ENCODE results near the gene COL4A4. TPM values are rescaled to one million over a fixed set of nuclear protein-coding genes. Genes with fewer than 3 reads are reported as not detected.

Gene COL4A4
- total RNA-seq, 2 experiments from 2014 or later: not detected

- DNase-seq: no peak
- no peaks in the 10 kb centered on the region for H3K9me3 Mint-ChIP-seq
- H3K27ac Mint-ChIP-seq: no peak overlapping the region
- CTCF ChIA-PET: no interaction called here
- intact Hi-C loops (cut with micrococcal nuclease): no loop called here
- no peak overlapping the region for H3K4me3 Mint-ChIP-seq
- H3K36me3 Mint-ChIP-seq: peaks cover 4% of the 10 kb centered on the region
- H3K4me1 Mint-ChIP-seq (ENCODE audit: low read depth): no peaks in the 10 kb centered on the region
- POLR2A ChIA-PET: no interaction called here
- no peaks in the 10 kb centered on the region for H3K27me3 Mint-ChIP-seq
These were observed 198.6 kb downstream of the COL4A4 start for GRCh38 chr2:226965376-226965775.

DNA sequence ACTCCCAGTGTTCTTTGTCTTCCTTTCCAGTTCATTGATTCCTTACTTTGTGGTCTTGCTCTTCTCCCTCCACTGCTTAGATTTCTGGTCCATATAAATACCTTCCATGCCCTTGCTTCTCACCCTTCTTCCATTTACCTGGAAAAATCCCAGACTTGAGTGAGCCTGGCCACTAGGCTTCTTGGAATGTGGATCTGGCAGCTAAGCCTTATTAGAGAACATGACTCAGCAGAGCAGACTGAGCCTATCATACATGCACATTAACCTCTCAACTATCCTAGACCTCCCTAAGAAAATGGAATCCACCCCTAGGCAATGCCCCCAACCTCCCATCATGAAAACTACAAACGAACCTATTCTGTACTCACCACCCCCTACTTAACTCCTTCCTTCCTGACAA is 200.5 kb downstream of the COL4A4 start:
- Mint-ChIP-seq H3K9me3 (peaks cover 3% of the 10 kb centered on the region), H3K36me3 (peaks cover 5% of the 10 kb centered on the region), H3K4me1 (ENCODE audit: low read depth) (no peaks in the 10 kb centered on the region), H3K27me3 (no peaks in the 10 kb centered on the region), H3K4me3 (no peak overlapping the region), H3K27ac (no peak overlapping the region)
- intact Hi-C loops (cut with micrococcal nuclease): no loop called here
- CTCF ChIA-PET: no interaction called here
- DNase-seq: no peak
- POLR2A ChIA-PET: no interaction called here

GRCh38 chr2:226962176-226962773 is 201.7 kb downstream of the COL4A4 start:
- POLR2A ChIA-PET: no interaction called here

DNA sequence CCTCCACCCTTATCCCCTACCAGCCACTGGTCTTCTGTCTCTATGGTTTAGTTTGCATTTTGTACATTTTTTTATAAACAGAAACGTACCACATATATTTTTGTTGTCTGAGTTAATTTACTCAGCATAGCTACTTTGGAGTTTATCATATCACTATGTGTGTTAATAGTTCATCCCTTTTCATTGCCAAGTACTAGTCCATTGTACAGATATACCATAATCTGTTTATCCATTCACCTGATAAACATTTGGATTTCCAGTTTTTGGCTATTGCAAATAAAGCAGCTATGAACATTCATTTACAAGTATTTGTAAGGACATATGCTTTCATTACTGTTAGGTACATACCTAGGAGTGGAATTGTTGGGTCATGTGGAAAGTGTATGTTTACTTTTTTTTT is 204.6 kb downstream of the COL4A4 start:
- intact Hi-C loops (cut with micrococcal nuclease): no loop called here
- no peaks in the 10 kb centered on the region for H3K27me3 Mint-ChIP-seq
- ChIA-PET POLR2A (no interaction called here), CTCF (no interaction called here)
- no peak overlapping the region for H3K27ac Mint-ChIP-seq
- H3K4me1 Mint-ChIP-seq (ENCODE audit: low read depth): no peaks in the 10 kb centered on the region
- H3K36me3 Mint-ChIP-seq: peaks cover 30% of the 10 kb centered on the region
- peaks cover 11% of the 10 kb centered on the region for H3K9me3 Mint-ChIP-seq
- DNase-seq: no peak
- no peak overlapping the region for H3K4me3 Mint-ChIP-seq

More at GRCh38 chr2:226962176-226962773, 201.7 kb downstream of the COL4A4 start:
- no peaks in the 10 kb centered on the region for H3K27me3 Mint-ChIP-seq
- peaks cover 12% of the 10 kb centered on the region for H3K36me3 Mint-ChIP-seq
- H3K4me1 Mint-ChIP-seq (ENCODE audit: low read depth): no peaks in the 10 kb centered on the region
- no peak overlapping the region for H3K4me3 Mint-ChIP-seq
- H3K27ac Mint-ChIP-seq: no peak overlapping the region
- intact Hi-C loops (cut with micrococcal nuclease): no loop called here
- H3K9me3 Mint-ChIP-seq: peaks cover 11% of the 10 kb centered on the region
- DNase-seq: no peak
- CTCF ChIA-PET: no interaction called here

DNA sequence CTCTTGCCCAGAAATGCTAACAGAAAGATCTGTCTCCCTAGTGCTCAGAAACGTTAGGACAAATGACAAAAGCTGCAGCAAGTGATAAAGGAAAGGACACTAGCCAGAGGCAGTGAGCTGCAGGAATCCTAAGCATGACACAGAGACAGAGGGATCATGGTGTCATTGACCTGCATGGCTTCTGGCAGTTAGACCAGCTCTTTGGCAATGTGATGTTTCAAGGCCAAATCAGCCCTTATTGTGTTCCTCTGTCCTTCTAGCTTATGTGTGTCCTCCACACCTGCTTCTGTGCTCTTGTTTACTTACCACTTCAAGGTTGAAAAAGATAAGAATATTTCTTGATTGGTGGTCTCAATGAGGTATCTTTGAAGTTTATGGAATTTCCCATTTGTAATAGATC is 207.3 kb downstream of the COL4A4 start:
- CTCF ChIA-PET: no interaction called here
- H3K27ac Mint-ChIP-seq: no peak overlapping the region

DNA sequence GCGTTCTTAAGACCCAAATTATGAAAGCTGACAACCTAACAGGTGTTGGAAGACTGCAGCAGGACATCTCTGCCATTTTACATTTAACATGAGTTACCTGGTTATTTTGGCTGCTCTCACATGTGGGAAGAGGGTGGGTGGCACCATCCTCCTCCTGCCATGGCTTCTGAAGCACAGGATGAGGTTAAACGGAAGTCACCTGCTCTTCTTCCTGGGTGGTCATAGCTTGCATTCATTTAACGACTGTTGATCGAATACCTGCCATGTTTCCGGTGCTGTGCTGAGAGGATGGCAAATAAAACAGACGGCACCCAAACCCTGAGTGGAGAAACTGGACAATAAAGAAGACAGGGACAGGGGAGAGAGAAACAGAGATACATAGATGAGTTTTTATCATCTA is 210.2 kb downstream of the COL4A4 start:
- no peak for DNase-seq
- Mint-ChIP-seq H3K27me3 (no peaks in the 10 kb centered on the region), H3K4me1 (ENCODE audit: low read depth) (peaks cover 6% of the 10 kb centered on the region), H3K4me3 (no peak overlapping the region), H3K27ac (no peak overlapping the region), H3K36me3 (peaks cover 35% of the 10 kb centered on the region), H3K9me3 (peaks cover 9% of the 10 kb centered on the region)
- POLR2A ChIA-PET: no interaction called here
- intact Hi-C loops (cut with micrococcal nuclease): no loop called here
- CTCF ChIA-PET: no interaction called here

More for the DNA sequence above, 207.3 kb downstream of the COL4A4 start:
- POLR2A ChIA-PET: no interaction called here
- peaks cover 31% of the 10 kb centered on the region for H3K36me3 Mint-ChIP-seq
- H3K4me3 Mint-ChIP-seq: no peak overlapping the region
- no peaks in the 10 kb centered on the region for H3K27me3 Mint-ChIP-seq
- H3K4me1 Mint-ChIP-seq (ENCODE audit: low read depth): peaks cover 6% of the 10 kb centered on the region
- DNase-seq: no peak
- peaks cover 11% of the 10 kb centered on the region for H3K9me3 Mint-ChIP-seq
- intact Hi-C loops (cut with micrococcal nuclease): no loop called here

- no peak for DNase-seq
- Mint-ChIP-seq H3K4me1 (ENCODE audit: low read depth) (peaks cover 6% of the 10 kb centered on the region), H3K36me3 (peaks cover 34% of the 10 kb centered on the region), H3K9me3 (peaks cover 8% of the 10 kb centered on the region), H3K4me3 (no peak overlapping the region), H3K27ac (no peak overlapping the region), H3K27me3 (no peaks in the 10 kb centered on the region)
- ChIA-PET CTCF (no interaction called here), POLR2A (no interaction called here)
- intact Hi-C loops (cut with micrococcal nuclease): no loop called here
These were observed 210.8 kb downstream of the COL4A4 start for GRCh38 chr2:226953206-226953605.

Other genes with a start within 250 kb of the COL4A4 start
- not detected for gene COL4A3, start 419 bp upstream of the COL4A4 start, total RNA-seq
- gene MFF, start 161.0 kb upstream of the COL4A4 start, total RNA-seq: 10 to 100 TPM; 73.2 to 74.1 TPM
- gene TM4SF20, start 215.1 kb upstream of the COL4A4 start, total RNA-seq: not detected
- gene SCYGR1, start 223.7 kb upstream of the COL4A4 start, total RNA-seq: not detected